ENCODE results near the gene TEX22.

The TEX22 gene

DNA sequence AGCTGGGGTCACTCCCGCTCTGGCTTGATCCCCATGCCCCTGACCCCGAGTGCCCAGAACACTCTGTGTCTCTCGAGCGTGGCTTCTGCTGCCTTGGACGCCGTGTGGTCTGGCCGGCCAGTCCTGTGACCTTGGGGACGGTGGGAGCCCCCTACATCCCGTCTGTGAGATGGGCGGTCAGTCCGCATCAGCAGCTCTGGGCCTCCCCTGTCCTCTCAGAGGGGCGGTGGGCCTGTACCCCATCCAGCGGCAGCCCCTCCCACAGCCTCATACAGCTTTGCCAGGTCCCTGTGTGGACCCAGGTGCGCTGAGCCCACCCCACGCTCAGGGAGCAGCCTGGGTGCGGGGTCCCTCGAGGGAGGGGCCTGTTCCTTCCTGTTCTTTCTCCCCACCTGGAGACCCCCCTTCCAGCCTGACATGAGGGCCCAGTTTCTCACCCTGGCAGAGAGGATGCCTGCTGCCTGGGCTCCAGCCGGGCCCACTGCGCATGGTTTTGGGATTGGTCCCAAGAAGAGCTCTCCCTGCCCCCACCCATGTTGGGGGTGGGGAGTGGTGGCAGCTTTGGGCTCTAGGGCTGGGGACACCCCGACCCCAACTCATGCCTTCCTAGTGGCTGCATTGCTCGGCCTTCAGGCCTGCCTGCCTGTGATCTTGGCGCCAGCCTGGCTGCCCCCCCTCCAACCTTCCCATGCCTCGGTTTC lies 22.8 kb downstream of the TEX22 start:
- no peak for DNase-seq (ENCODE audit: low read depth in 2 of 2)

DNA sequence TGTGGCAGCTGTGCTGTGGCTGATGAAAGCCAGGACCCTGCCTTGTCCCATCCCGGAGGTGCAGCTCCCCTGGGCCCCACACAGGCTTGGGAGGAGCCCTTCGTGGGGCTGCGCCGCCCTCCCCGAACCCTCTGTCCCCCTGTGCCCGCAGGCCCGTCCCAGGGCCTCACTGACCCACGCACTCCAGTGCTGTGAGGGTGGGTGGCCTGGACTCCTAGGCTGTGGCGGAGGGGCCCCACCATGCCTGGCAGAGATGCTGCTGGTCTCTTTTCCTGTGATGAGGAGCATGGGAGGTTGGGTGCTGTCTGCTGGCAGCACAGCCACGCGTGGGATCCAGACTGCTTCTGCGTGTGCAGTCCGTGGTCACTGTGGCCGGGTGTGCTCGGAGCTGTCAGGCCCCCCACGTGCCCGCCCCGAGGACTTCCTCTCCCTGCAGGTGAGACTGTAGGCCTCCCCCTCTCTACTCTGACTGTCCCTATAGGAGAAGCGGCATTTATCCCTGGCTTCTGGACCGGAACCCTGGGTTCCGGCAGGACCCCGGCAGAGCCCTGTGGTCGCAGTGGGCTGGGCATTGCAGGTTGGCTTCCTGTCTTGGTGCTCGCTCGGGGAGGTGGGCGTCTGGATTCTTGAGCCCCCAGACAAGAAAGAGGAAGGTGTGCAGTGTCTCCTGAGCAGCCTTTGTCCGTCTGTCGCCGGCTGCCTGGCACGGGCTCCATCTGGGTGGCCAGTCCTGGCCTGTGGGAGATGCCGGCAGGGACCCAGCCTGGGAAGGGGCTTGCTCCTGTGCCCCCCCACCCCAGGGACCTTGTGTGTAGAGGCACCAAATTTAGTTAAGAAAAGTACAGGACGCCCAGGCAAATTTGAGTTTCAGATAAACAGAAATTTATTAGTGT lies 23.6 kb downstream of the TEX22 start:
- DNase-seq (ENCODE audit: low read depth in 2 of 2), result no peak

DNA sequence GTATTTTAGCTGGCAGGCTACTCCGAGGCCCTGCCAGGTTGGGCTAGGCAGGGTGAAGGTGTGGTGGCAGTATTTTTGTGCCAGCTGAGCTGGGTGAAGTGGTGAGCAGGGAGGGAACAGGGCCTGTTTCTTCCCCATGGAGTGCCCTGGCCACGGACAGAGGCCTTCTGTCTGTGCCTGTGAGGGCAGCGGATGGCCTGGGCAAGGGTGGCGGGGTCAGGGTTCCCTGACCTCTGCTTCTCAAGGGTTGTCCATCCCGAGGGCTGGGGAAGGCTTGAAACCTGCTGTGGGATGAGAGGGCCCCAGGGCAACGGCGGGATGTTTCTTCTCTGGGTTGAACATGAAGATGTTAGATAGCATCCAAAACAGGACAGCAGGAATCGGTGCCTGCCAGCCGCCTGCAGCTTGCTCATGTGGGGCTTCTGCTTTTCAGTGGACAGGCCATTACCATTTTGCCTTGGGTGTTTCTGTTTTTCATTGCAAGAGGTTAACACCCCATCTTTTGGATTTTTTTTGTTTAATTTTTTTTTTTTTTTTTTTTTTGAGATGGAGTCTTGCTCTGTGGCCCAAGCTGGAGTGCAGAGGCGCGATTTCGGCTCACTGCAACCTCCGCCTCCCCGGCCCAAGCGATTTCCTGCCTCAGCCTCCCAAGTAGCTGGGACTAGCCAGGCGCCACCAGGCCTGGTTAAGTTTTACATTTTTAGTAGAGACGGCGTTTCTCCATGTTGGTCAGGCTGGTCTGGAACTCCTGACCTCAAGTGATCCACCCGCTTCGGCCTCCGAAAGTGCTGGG lies 24.6 kb downstream of the TEX22 start:
- no peak for DNase-seq (ENCODE audit: low read depth in 2 of 2)

DNA sequence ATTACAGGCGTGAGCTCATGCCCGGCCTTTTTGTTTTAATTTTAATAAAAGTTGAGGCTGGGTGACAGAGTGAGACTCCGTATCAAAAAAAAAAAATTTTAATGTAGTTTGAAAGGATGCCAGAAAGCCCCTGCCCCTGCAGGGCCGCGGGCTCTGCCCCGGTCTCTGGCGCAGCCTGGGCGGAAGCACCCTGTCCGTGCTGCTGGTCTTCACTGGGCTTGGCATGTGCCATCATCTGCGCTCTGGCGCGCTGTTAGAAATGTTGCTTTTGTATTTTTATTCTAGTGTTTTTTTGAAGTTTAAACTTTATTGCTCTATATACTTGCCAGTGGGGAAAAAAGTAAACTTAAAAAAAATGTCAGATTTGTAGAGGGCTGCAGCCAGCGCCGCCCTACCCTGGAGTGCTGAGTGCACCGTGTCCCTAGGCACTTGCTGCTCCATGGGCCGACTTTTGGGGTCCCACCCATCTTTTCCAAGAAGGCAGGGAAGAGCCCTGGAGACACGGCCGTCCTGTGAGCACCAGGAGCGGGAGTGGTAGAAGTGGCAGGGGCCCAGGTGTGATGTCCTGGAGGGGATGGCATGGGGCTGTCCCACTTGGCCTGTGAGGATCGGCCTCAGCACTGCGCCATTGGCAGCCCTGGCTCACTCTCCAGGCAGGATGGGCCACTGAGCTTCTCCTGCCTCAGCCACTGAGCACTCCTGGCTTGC lies 25.3 kb downstream of the TEX22 start:
- DNase-seq (ENCODE audit: low read depth in 2 of 2), result no peak

DNA sequence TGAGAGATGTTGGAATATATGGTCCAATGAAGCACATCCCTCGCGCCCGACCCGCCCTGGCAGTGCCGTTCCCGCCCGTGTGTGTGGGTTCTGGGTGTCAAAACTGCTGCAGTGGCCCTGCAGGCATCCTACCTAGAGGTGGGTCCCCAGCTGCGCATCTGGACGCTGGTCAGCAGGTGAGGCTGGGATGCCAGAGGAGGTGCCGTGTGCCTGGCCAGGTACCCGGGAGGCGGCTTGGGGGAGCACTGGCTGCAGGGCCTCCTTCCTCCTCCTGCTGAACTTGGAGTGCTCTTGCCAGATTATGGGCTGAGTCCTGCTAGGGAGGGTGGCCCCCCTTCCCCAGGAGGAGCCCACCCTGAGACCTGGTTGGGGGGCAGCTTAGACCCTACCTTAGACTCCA lies 26.5 kb downstream of the TEX22 start:
- DNase-seq (ENCODE audit: low read depth in 2 of 2), result no peak

DNA sequence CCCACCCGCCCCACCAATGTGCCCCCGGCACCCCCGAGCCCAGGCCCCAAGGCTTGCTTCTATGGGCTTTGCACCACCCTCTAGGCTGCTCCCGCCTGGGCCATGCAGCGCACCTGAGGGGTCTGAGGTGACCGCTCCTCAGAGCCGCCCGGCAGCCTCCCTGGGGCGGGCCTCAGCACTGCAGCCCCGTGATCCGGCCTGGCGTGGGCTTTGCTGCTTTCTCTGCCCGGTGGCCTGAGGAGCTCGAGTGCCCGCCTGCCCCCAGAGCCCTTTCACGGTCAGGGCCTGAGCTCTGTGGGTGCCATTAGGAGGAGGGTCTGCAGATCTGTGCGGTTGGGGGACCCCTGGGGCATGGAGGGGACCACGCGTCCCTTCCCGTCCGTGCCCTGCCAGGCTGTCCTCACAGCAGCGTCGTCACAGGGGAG lies 27.5 kb downstream of the TEX22 start:
- DNase-seq (ENCODE audit: low read depth in 2 of 2), result no peak

DNA sequence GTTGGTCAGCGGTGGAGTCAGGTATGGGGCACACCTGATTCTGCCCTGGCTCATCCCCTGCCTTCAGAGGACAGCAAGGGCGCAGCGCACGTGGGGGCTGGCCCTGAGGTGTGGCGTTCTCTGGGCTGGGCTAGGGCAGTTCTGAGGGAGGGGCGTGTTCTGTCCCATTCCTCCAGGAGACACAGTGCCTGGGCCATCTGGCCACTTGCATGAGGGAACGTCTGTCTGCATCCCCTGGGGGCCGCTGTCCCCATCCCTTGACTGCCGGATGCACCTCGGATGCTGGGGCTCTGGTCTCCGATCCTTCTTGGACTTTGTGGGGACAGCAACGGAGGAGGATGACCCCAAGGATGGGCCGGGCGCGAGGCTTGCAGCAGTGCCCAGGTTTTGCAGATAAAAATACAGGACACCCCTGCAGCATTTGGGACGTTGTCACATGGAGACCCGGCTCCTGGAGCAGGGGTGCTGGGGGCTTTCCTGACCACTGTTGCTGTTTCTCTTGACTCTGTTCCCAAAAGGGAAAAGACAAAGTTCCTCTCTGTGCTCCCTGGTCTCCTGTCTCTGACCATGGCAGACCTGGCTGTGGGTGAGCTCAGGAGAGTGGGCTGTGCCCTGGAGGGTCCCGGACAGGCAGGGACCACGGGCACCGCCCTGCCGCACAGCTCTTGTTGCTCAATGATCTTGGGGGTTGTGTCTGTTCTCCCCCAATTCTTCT lies 28.2 kb downstream of the TEX22 start:
- DNase-seq (ENCODE audit: low read depth in 2 of 2), result no peak

DNA sequence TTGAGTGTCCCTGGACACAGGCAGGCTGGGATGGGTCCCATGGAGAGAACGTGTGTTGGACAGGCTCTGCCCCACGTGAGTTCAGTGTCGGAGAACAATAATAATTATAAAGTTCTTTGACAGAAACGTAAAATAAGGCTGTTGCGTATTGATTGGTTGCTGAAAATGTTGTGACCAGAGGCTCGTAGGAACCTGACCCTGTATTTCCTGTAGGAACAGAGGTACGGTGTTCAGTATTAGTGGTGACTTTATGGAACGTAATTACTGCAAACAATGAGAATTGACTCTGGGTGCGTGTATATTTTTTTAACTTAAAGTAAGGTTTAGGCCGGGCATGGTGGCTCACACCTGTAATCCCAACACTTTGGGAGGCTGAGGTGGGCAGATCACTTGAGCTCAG lies 29.1 kb downstream of the TEX22 start:
- DNase-seq (ENCODE audit: low read depth in 2 of 2), result no peak

DNA sequence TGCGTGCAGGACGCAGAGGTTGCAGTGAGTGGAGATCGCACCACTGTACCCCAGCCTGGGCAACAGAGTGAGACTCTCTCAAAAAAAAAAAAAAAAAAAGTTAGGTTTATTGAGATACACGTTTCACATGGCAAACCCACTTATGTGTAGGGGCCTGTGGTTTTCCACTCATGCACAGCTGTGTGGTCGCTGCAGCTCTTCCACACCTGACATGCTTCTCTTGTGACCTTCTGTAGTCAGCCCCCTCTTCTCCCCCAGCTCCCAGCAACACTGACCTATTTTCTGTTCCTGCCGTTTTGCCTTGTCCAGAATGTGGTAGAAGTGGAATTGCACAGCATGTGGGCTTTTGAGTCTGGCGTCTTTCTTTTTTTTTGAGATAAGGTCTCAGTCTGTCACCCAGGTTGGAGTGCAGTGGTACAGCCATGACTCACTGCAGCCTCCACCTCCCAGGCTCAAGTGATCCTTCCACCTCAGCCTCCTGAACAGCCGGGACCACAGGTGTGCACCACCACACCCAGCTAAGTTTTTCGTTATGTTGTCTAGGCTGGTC lies 29.7 kb downstream of the TEX22 start:
- no peak for DNase-seq (ENCODE audit: low read depth in 2 of 2)

DNA sequence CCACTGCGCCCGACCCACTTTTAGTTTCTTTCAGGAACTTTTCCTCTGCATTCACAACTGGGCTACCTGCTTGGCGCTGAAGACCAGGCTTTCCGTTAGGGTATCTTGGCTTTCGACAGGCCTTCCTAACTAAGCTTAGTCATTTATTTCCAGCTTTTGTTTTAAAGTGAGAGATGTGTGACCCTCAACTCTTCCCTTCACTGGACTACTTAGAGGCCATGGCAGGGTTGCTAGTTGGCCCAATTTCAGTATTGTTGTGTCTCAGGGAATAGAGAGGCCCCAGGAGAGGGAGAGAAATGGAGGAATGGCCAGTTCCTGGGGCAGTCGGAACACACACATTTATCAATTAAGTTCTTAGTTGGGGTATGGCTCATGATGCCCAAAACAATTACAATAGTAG lies 31.7 kb downstream of the TEX22 start:
- DNase-seq (ENCODE audit: low read depth in 2 of 2), result no peak

DNA sequence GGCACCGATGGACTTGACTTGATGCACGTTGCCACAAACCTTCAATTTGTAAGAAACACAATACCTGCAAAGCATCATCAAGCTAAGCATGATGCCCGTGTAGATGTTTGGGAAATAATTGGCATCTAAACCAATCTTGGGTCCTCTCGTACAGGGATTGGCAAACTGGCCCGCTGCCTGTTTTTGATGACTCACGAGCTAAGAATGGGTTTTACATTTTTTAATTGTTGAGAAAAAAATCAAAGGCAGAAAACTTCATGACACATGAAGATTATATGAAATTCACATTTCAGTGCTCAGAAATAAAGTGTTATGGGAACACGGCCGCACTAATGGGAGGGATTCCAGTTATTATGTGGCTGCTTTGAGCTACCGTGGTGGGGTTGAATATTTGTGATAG lies 32.2 kb downstream of the TEX22 start:
- no peak for DNase-seq (ENCODE audit: low read depth in 2 of 2)

DNA sequence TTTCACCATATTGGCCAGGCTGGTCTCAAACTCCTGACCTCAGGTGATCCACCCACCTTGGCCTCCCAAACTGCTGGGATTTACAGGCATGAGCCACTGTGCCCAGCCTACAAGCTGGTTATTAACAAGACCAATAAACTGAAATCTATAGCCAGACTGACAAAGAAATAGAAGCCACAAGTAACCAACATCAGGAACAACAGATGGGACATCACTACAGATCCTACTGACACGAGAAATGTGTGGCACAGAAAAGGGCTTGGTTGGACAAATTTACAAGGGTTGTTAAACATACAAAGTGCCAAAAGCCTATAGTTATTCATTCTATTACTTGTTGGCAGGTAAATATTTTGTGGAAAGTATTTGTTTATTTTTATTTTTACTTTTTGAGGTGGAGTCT lies 32.9 kb downstream of the TEX22 start:
- DNase-seq (ENCODE audit: low read depth in 2 of 2), result no peak

DNA sequence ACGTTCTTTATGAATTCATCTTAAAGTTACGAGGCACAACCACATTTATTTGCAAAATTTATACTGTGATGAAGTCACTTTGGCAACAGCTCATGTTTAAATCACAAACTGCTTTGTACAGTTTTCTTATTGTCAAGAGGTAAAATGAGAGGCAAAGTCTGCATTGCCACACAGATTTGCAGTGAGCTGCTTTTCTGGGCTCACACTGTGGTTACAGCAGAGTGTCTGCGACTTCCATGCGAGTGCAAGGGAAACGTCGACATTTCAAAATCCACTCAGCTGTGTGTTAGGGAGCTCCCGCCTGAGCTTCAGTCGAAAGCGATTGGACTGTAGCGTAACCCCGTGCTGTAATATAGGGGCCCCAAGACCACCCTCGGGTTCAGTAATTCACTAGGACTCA lies 34.3 kb downstream of the TEX22 start:
- no peak for DNase-seq (ENCODE audit: low read depth in 2 of 2)

DNA sequence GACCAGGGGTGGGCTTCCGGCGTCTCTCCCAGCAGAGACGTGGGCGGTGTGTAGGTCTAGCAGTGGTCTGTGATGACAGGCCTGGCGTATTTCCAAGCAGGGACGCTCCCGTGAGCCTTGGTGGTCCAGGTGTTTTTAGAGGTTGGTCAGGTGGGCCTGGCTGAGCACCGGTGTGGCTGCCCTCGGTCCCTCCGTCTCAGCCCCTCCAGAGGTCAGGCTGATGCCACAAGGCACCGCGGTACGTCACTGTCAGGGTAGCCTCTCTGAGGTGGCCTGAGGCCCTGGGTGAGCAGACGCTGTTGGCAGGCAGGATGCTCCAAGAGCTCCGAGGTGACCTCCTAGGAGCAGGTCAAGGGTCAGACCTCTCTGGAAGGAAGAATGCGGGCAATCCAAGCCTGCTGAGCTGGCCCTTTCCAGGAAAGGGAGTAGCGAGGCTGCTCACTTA lies 34.8 kb downstream of the TEX22 start:
- no peak for DNase-seq (ENCODE audit: low read depth in 2 of 2)

DNA sequence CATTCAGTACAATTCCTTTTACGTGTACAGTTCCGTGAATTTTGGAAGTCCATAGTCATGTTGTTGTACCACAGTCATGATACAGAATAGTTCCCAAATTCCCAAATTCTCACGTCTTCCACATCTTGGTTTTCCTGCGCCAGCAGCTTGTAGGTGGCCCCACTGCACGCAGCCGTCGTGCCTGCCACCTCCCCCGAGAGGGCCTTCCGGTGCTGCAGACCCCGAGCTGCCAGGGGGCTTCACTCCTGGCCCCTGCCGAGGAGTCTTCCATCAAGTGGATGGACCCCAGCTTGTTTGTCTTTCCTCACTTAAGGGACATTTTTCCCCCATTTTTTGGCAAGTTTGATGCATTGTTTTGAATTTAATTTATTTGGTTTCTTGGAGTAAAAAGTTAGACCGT lies 38.1 kb downstream of the TEX22 start:
- no peak for DNase-seq (ENCODE audit: low read depth in 2 of 2)

DNA sequence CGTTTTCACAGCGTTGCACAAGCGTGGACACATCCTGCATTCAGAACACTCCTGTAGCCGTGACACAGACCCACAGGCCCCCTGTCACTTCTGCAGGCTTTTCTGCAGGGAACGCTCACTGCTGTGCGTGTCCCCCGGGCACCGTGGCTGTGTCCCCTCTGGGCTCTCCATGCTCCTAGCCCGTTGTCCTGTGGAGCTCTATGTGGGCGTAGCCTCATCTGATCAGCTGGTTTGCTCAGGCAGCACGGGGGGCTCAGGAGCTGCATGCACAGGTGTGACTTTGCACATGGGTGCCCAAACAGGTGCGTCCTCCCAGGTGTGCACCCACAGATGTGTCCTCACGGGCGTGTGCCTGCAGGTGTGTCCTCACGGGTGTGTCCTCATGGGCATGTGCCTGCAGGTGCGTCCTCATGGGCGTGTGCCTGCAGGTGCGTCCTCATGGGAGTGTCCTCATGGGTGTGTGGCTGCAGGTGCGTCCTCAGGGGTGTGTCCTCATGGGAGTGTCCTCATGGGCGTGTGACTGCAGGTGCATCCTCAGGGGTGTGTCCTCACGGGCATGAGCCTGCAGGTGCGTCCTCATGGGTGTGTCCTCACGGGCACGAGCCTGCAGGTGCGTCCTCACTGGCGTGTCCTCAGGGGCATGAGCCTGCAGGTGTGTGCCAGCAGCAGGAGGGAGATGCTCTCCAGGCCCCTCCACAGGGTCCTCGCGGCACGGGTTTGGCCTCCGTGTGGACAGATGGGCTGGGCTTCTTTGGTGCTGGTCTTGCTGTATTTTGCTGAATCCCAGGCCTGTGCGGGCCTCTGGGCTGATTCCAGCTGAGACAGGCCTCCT lies 38.8 kb downstream of the TEX22 start:
- no peak for DNase-seq (ENCODE audit: low read depth in 2 of 2)

DNA sequence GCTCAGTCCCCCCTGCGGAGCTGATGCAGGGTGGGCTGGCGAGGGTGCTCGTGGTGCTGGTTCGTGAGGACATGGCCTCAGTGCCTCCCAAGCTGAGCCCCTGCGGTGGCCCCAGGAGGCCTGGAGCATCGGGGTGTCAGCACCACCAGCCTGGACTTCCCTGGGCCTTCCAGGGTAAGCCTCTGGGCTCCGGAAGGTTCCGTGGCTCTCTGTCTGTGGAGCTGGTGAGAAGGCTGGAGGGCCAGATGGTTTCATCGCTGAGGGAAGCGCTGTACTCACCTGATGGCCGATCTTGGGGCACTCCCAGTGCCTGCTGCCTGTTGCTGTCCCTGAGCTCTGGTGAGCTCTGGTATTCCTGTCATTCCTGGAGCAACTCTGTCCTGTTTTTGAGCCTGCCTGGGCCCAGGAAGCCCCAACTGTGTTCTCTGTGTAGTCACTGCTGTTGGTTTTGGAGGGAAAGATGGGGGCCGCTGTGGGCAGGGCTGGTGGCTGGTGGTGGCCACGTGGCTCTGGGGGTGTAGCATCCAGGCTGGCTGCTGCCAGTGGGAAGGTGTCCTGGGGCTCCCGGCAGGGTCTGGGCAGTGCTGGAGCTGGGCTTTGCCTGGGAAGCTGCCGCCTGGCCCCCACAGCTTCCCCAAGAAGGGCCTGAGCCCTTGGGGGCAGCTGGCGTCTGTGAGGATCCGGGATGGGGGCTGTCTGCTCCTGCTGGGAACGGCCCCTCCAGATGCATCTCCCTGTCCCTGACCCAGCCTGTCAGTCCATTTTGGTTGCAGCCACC lies 39.6 kb downstream of the TEX22 start:
- no peak for DNase-seq (ENCODE audit: low read depth in 2 of 2)

DNA sequence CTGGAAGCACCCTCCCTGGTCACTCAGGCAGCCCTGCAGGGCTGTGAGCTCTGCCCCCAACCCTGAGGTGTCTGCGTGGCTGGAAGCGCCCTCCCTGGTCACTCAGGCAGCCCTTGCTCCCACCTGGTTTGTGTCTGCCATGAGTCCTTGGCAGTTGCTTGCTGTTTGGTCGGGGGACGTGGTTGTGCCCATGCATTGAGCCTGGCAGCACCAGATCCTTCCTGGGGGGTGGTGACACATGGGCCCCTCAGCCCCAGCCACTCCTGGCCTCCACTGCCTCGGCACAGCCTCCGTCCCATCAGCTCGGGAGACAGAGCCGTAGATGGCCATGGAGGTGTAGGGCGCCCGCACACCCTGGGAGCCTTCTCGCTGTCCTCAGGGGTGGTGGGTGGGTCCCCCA lies 40.8 kb downstream of the TEX22 start:
- no peak for DNase-seq (ENCODE audit: low read depth in 2 of 2)
